HepG2 (cell line): ENCODE results near the gene SF3A2. TPM values are rescaled to one million over a fixed set of nuclear protein-coding genes. Genes with fewer than 3 reads are reported as not detected.

Source experiments
- ARID5B ChIP-seq: IDR thresholded peaks from 2 replicates; pipeline ENCODE4 v1.4.0; 2020; ENCODE audit warnings: mild to moderate bottlenecking, missing genetic modification reagents
- CREB3 ChIP-seq: sonication (generic); formaldehyde crosslinking; IDR thresholded peaks from 2 replicates; pipeline ENCODE4 v1.5.0; 2020; ENCODE audit warnings: missing genetic modification reagents
- E2F5 ChIP-seq: sonication (generic); formaldehyde crosslinking; conservative IDR thresholded peaks from 2 replicates; pipeline ENCODE4 v1.4.0; 2020; ENCODE audit warnings: missing genetic modification reagents
- MXD1 ChIP-seq: sonication (generic); formaldehyde crosslinking; IDR thresholded peaks from 2 replicates; pipeline ENCODE4 v1.4.0; 2020; ENCODE audit warnings: mild to moderate bottlenecking, missing genetic modification reagents
- POLR2AphosphoS5 ChIP-seq: IDR thresholded peaks from 2 replicates; pipeline ENCODE4 v1.6.1; 2012; ENCODE audit warnings: low read depth, low read length
- SAP130 ChIP-seq: IDR thresholded peaks from 2 replicates; pipeline ENCODE4 v1.6.1; 2016; ENCODE audit warnings: low read depth
- TARDBP ChIP-seq: sonication (generic); formaldehyde crosslinking; IDR thresholded peaks from 2 replicates; pipeline ENCODE4 v1.8.0; 2022; ENCODE audit warnings: mild to moderate bottlenecking, missing genetic modification reagents
- ZBTB39 ChIP-seq: sonication (generic); formaldehyde crosslinking; IDR thresholded peaks from 2 replicates; pipeline ENCODE4 v1.5.0; 2020; ENCODE audit warnings: missing genetic modification reagents
- ZKSCAN8 ChIP-seq: IDR thresholded peaks from 2 replicates; pipeline ENCODE4 v1.6.1; 2016; ENCODE audit warnings: borderline replicate concordance, missing genetic modification reagents, missing compliant biosample characterization
- ZNF281 ChIP-seq: sonication (generic); formaldehyde crosslinking; IDR thresholded peaks from 2 replicates; pipeline ENCODE4 v1.4.0; 2020; ENCODE audit warnings: missing genetic modification reagents, borderline replicate concordance
- ZNF292 ChIP-seq: sonication (generic); formaldehyde crosslinking; IDR thresholded peaks from 2 replicates; pipeline ENCODE4 v1.8.1; 2022; ENCODE audit warnings: mild to moderate bottlenecking, low read depth, missing genetic modification reagents, borderline replicate concordance
- ZNF557 ChIP-seq: sonication (generic); formaldehyde crosslinking; IDR thresholded peaks from 2 replicates; pipeline ENCODE4 v1.4.0; 2020; ENCODE audit warnings: missing genetic modification reagents
- ZNF558 ChIP-seq: sonication (generic); formaldehyde crosslinking; IDR thresholded peaks from 2 replicates; pipeline ENCODE4 v1.9.0; 2022; ENCODE audit warnings: mild to moderate bottlenecking, missing genetic modification reagents, borderline replicate concordance
- ZNF720 ChIP-seq: sonication (generic); formaldehyde crosslinking; IDR thresholded peaks from 2 replicates; pipeline ENCODE4 v1.4.0; 2020; ENCODE audit warnings: missing genetic modification reagents
- ZNF850 ChIP-seq: sonication (generic); formaldehyde crosslinking; conservative IDR thresholded peaks from 2 replicates; pipeline ENCODE4 v1.9.0; 2021; ENCODE audit warnings: mild to moderate bottlenecking, missing genetic modification reagents
- ZNF878 ChIP-seq: sonication (generic); formaldehyde crosslinking; IDR thresholded peaks from 2 replicates; pipeline ENCODE4 v1.8.1; 2023; ENCODE audit warnings: mild to moderate bottlenecking, missing genetic modification reagents, moderate library complexity
- polyA plus RNA-seq, 8 experiments: library from polyadenylated mRNA; depleted of rRNA in 3 of 8; stranded (reverse) in 7 of 8; unstranded in 1 of 8; fragments of >200 nt; fragmentation: Illumina TruSeq in 4 of 8; extraction: Trizol in 4 of 8; gene quantifications; 2 replicates each; pipeline versions ENCODE4 v1.2.1 to v1.2.3, GENCODE V29; 2011 to 2016; ENCODE audit warnings: low read depth in 4 of 8, missing spikeins in 1 of 8, mixed read lengths in 1 of 8; ENCODE audit not compliant: insufficient read depth in 1 of 8
- total RNA-seq, 5 experiments: library from RNA; depleted of rRNA; stranded (reverse); fragments of >200 nt; fragmentation: Illumina TruSeq; extraction: Trizol; gene quantifications; 2 replicates each; pipeline ENCODE4 v1.2.3, GENCODE V29; 2016; ENCODE audit warnings: low read depth in 1 of 5

SF3A2 gene
- total and polyA plus RNA-seq, 2 of the 13 experiments (the other 11 are each of a cell fraction or from before 2014, with no cell fraction given), result 8.6 to 8.8 TPM

- TF ChIP-seq POLR2AphosphoS5 (peak; percentile 97), TARDBP (CRISPR knock-in tag) (no peak), E2F5 (CRISPR knock-in tag) (peak; percentile 61; the same call in 1 of the 2 replicates), ZNF558 (CRISPR knock-in tag) (peak; percentile 92; the same call in 1 of the 2 replicates), SAP130 (CRISPR knock-in tag) (peak; percentile 71), ZNF292 (CRISPR knock-in tag) (no peak), ZNF281 (CRISPR knock-in tag) (no peak; the same call in 1 of the 2 replicates), ZNF720 (CRISPR knock-in tag) (no peak), ZNF850 (peak; percentile 87), MXD1 (CRISPR knock-in tag) (peak; percentile 75; the same call in 1 of the 2 replicates), ZKSCAN8 (CRISPR knock-in tag) (no peak), ZNF878 (peak; percentile 91), ZBTB39 (CRISPR knock-in tag) (no peak), CREB3 (CRISPR knock-in tag) (no peak), ZNF557 (peak; percentile 47; the same call in 1 of the 2 replicates), ARID5B (CRISPR knock-in tag) (peak; percentile 38; the same call in 1 of the 2 replicates)
Observed at GRCh38 chr19:2269244-2270156, 32.9 kb downstream of the SF3A2 start (continued).
